Stimulated activated CD8-positive, alpha-beta memory T cell treated with anti-CD3 and anti-CD28 coated beads, Interleukin-12 subunit alpha, Interleukin-12 subunit beta, amount 100 ng/mL, for 4 hours (primary cell): ENCODE results near the gene POMGNT2.
"Not testable (repeated sequence)": the region's sequence is repeated elsewhere in the genome, so short reads cannot be mapped to it uniquely, and the experiment has no call there.

Experiments
- DNase-seq: peaks from one replicate; pipeline ENCODE4 v3.0.0-alpha.2; 2020; ENCODE audit warnings: low read depth

The POMGNT2 gene

GRCh38 chr3:43075904-43076661, 29.8 kb downstream of the POMGNT2 start:
- no peak for DNase-seq

- no peak for DNase-seq
Observed at GRCh38 chr3:43074901-43075689, 30.8 kb downstream of the POMGNT2 start.

- no peak for DNase-seq
Observed at GRCh38 chr3:43074482-43074881, 31.4 kb downstream of the POMGNT2 start.

GRCh38 chr3:43073836-43074220, 32.1 kb downstream of the POMGNT2 start:
- no peak for DNase-seq

GRCh38 chr3:43073116-43073835, 32.6 kb downstream of the POMGNT2 start:
- DNase-seq = no peak

GRCh38 chr3:43072361-43072760, 33.5 kb downstream of the POMGNT2 start:
- DNase-seq = no peak

- DNase-seq = no peak
Observed at GRCh38 chr3:43071313-43071893, 34.5 kb downstream of the POMGNT2 start.

GRCh38 chr3:43070670-43071069, 35.2 kb downstream of the POMGNT2 start:
- not testable (repeated sequence) for DNase-seq

GRCh38 chr3:43063114-43063513, 42.8 kb downstream of the POMGNT2 start:
- no peak for DNase-seq

GRCh38 chr3:43062564-43063040, 43.3 kb downstream of the POMGNT2 start:
- no peak for DNase-seq

- DNase-seq = no peak
Observed at GRCh38 chr3:43062040-43062563, 43.8 kb downstream of the POMGNT2 start.

GRCh38 chr3:43061101-43061895, 44.6 kb downstream of the POMGNT2 start:
- DNase-seq = no peak

GRCh38 chr3:43059456-43059855, 46.4 kb downstream of the POMGNT2 start:
- no peak for DNase-seq

GRCh38 chr3:43055806-43056770, 49.8 kb downstream of the POMGNT2 start:
- no peak for DNase-seq

- no peak for DNase-seq
Observed at GRCh38 chr3:43055393-43055792, 50.5 kb downstream of the POMGNT2 start.

- DNase-seq = no peak
Observed at GRCh38 chr3:43054754-43055153, 51.1 kb downstream of the POMGNT2 start.

- DNase-seq = no peak
Observed at GRCh38 chr3:43053291-43053690, 52.6 kb downstream of the POMGNT2 start.

- no peak for DNase-seq
Observed at GRCh38 chr3:43048470-43048869, 57.4 kb downstream of the POMGNT2 start.

- DNase-seq = no peak
Observed at GRCh38 chr3:43046583-43046982, 59.3 kb downstream of the POMGNT2 start.

- not testable (repeated sequence) for DNase-seq
Observed at GRCh38 chr3:43045079-43045478, 60.8 kb downstream of the POMGNT2 start.
